ENCODE measurements around the gene TXNDC11.

The TXNDC11 gene

GRCh38 chr16:11716336-11716735 lies 26.3 kb downstream of the TXNDC11 start:
- no peak for ATAC-seq

- ATAC-seq: no peak
Observed at GRCh38 chr16:11715246-11715947, 27.3 kb downstream of the TXNDC11 start.

GRCh38 chr16:11712122-11712521 lies 30.5 kb downstream of the TXNDC11 start:
- no peak for ATAC-seq

GRCh38 chr16:11711662-11712061 lies 31.0 kb downstream of the TXNDC11 start:
- no peak for ATAC-seq

- ATAC-seq: no peak
Observed at GRCh38 chr16:11708421-11708820, 34.2 kb downstream of the TXNDC11 start.

- no peak for ATAC-seq
Observed at GRCh38 chr16:11707679-11708197, 34.9 kb downstream of the TXNDC11 start.

- ATAC-seq: no peak
Observed at GRCh38 chr16:11706180-11706742, 36.4 kb downstream of the TXNDC11 start.

- ATAC-seq: no peak
Observed at GRCh38 chr16:11705311-11706025, 37.2 kb downstream of the TXNDC11 start.

GRCh38 chr16:11700264-11701029 lies 42.2 kb downstream of the TXNDC11 start:
- ATAC-seq: no peak

GRCh38 chr16:11699234-11699894 lies 43.3 kb downstream of the TXNDC11 start:
- ATAC-seq: no peak

- peak; percentile 79 for ATAC-seq
Observed at GRCh38 chr16:11698271-11698689, 44.4 kb downstream of the TXNDC11 start.

GRCh38 chr16:11697319-11697718 lies 45.3 kb downstream of the TXNDC11 start:
- no peak for ATAC-seq

- no peak for ATAC-seq
Observed at GRCh38 chr16:11696266-11697012, 46.2 kb downstream of the TXNDC11 start.

- no peak for ATAC-seq
Observed at GRCh38 chr16:11692651-11693050, 50.0 kb downstream of the TXNDC11 start.

GRCh38 chr16:11692171-11692570 lies 50.5 kb downstream of the TXNDC11 start:
- ATAC-seq: no peak

GRCh38 chr16:11691771-11692170 lies 50.9 kb downstream of the TXNDC11 start:
- ATAC-seq: no peak

- ATAC-seq: no peak
Observed at GRCh38 chr16:11691235-11691634, 51.4 kb downstream of the TXNDC11 start.

GRCh38 chr16:11689031-11689840 lies 53.4 kb downstream of the TXNDC11 start:
- ATAC-seq: peak; percentile 70 to 74

GRCh38 chr16:11688520-11688886 lies 54.2 kb downstream of the TXNDC11 start:
- peak; percentile 13 to 27 for ATAC-seq

GRCh38 chr16:11687601-11688519 lies 54.8 kb downstream of the TXNDC11 start:
- no peak for ATAC-seq
